Superior temporal gyrus (tissue), 1 donor: Measurements from ENCODE around the gene SLC35A4.
"Not testable (repeated sequence)": the region's sequence is repeated elsewhere in the genome, so short reads cannot be mapped to it uniquely, and the experiment has no call there.

Source experiments
- DNase-seq: peaks from one replicate; pipeline ENCODE4 v3.0.0-alpha.2; 2016; ENCODE audit errors: extremely low spot score

Gene SLC35A4

DNA sequence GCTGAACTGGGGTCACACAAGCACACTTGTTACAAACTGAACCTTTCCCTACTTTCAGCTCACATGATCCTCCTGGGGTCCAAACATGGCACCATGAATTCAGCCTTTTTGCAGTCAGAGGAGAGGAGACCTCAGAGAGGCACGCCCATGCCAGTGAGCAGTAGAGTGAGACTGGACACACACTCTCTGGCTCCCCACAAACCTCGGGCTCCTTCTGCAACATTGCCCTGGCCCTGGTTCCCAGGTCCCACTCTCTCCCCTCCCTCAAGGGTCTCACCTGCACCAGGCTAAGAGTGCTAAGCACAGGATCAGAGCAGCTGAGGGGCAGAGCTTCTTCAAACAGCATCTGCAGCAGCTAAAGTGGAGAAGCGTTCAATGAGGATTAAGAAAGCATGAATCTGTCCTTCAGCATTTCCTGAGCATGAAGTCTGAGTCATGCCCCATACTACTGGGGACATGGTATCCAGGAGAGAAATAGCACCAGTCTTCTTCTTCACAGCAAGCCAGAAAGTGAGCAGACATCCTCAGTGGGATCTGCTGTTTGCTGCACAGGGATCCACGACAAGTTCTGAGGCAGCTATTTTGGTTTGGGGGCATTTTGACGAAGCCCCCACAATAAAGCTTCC is 27.2 kb downstream of the SLC35A4 start:
- DNase-seq: no peak

DNA sequence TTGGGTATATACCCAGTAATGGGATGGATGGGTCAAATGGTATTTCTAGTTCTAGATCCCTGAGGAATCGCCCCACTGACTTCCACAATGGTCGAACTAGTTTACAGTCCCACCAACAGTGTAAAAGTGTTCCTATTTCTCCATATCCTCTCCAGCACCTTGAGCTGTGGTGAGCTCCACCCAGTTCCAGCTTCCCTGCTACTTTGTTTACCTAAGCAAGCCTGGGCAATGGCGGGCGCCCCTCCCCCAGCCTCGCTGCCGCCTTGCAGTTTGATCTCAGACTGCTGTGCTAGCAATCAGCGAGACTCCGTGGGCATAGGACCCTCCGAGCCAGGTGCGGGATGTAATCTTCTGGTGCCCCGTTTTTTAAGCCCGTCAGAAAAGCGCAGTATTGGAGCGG is 28.4 kb downstream of the SLC35A4 start:
- not testable (repeated sequence) for DNase-seq

DNA sequence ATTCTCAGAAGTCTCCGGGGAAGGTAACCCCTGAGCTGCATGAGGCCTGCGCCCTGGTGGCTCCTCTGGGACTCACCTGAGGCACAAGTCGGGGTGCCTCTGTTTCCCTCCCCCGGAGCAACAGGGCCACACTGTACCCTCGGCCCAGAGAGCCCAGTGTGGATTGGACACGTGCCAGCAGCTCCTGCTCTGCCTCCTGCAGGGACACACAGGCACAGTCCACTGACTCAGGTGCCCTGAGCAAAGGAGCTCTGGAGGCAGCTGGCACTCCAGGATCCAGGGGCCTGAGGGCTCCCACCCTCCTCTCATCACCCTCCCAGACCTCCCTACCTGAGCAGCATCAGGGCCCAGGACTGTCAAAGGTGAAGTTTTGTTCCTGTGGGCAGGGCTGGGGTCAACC is 29.5 kb downstream of the SLC35A4 start:
- DNase-seq: no peak

DNA sequence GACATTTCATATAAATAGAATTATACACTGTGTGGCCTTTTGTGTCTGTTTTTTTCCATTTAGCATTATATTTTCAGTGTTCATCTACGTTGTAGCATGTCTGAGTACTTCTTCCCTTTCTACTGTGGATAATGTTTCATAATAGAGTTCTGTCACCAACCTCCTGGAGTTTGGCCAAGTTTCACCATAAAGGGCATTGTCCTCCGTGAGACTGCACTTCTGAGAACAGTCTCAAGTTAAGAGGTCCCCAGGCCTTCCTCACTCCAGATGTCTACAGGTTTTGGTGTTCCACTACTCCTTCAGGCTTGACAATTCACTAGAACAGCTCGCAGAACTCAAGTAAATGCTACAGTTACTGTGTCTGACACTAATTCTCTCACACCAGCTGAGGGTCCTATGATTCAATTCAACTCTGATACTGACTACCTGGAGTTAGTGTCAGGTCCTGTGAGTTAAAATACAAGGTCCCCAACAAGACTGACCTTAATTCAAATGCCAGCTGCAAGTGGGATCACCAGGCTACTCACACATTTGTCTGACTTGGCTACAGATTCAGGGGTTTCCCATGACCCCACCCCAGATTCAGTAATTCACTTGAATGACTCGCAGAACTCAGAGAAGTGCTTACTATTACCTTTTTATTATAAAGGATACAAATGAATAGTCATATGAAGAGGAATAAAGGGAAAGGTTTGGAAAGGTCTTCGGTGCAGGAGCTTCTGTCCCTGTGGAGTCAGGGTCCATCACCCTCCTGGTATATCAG is 31.1 kb downstream of the SLC35A4 start:
- DNase-seq: peak; percentile 71

DNA sequence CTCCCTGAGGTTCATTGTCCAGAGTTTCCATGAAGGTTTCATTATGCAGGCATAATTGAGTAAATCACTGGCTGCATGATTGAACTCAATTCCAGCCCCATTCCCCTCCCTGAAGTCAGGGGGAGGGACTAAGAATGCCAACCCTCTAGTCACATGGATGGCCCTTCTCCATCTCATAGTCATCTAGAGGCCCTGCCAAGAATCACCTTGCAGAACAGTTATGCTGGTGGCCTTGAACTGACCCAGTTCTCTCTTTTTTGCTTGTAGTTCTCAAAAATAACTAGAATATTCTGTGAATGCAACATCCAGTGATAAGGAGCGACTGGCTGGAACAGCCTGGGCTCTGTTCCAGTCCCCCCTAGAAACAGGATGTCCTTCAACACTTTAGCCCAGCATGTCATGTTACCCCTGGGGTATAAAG is 31.7 kb downstream of the SLC35A4 start:
- no peak for DNase-seq

DNA sequence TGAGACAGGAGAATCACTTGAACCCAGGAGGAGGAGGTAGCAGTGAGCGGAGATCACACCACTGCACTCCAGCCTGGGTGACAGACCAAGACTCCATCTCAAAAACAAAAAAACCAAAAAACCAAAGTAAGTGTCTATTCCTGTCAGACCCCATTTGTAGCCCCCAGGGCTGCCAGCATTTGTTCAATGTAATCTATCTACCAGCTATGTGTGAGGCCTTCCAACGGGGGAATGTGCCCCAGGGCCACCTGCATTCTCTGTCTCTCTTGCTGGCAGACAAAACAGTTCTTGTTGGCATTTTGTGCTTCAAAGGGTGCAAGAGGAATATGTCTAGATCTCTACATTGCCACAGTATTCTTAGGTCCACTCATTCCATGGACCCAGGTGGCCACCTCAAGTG is 34.2 kb downstream of the SLC35A4 start:
- no peak for DNase-seq

DNA sequence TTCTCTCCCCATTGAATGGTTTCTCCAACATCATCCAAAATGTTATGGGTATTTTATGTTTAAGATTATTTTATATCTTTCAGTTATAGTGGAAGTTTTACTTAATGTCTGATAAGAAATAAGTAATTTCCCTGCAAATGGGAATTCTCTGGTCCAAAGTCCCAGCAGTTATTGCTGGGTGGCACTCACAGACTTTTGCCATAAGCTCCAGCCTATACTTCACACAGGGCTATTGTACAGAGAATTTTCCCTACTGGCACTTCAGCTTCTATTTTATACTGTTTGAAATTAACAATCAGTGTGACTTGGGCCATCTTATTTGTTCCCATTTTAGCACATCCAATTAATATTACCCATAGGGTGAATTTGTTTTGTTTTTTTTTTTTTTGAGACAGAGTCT is 35.5 kb downstream of the SLC35A4 start:
- no peak for DNase-seq

DNA sequence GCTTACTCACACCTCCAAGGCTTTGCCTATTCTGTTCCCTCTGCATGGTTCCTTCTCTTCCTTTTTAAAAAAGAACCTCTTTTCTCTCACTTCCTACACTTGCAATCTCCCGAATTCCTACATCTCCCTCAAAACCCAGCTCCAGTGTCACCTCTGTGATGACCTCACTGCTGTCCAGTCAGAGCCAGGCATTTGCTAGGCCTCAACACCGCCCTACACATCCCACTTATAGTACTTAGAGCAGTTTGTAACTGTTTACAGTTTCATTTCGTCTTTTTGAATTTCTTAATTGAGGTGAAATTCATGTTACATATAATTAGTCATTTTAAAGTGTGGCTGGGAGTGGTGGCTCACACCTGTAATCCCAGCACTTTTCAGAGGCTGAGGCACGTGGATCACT is 37.5 kb downstream of the SLC35A4 start:
- DNase-seq: no peak

DNA sequence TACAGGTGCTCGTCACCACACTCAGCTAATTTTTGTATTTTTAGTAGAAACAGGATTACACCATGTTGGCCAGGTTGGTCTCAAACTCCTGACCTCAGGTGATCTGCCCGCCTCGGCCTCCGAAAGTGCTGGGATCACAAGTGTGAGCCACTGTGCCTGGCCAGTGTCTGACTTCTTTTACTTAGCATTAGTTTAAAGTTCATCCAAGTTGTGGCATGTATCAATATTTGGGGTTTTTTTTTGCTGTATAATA is 38.7 kb downstream of the SLC35A4 start:
- not testable (repeated sequence) for DNase-seq

DNA sequence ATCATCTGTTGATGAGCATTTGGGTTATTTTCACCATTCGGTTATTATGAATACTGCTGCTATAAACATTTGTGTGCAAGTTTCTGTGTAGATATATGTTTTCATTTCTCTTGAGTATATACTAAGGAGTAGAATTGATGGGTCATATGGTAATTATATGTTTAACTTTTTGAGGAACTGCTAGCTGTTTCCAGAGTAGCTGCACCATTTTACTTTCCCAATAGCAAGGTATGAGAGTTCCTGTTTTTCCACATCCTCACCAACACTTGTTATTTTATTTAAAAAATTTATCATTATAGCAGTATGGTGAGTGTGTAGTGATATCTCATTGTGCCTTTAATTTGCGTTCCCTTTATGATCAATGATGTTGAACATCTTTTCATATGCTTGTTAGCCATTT is 39.1 kb downstream of the SLC35A4 start:
- DNase-seq: no peak

DNA sequence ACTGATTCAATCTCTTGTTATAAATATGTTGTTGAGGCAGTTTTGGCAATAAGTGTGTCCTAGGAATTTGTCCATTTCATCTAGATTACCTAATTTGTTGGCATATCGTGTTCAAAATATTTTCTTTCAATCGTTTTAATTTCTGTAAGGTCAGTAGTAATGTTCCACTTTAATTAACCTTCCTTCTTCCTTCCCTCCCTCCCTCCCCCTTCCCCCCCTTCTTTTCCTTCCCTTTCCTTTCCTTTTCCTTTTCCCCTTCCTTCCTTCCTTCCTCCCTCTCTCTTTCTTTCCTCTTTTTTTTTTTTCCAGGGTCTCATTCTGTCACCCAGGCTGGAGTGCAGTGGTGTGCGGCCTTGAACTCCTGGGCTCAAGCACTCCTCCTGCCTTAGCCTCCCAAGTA is 41.3 kb downstream of the SLC35A4 start:
- DNase-seq: no peak

DNA sequence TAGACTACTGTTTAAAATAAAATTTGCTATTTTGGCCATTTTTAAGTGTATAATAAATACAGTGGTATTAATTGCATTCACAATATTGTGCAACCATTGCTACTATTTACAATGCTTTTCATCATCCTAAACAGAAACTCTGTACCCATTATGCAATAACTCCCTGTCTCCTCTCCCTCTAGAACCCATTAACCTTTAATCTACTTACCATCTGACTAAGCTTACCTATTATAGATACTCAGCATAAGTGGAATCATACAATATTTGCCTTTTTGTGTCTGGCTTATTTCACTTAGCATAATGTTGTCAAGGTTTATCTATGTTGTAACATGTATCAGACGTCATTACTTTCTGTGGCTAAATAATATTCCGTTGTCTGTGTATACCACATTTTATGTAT is 42.4 kb downstream of the SLC35A4 start:
- no peak for DNase-seq

DNA sequence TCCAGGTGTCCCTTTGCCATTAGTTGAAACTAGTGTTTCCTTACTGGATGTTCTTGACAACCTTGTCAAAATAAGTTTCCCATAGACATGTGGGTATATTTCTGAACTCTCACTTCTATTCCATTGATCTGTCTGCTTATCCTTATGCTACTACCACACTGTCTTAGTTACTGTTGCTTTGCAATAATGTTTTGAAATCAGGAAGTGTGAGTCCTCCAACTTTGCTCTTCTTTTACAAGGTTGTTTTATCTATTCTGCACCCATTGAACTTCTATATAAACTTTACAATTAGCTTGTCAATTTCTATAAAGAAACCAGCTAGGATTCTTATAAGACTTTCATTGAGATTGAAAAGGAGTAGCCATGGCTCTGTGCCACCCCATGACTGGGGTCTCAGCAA is 44.1 kb downstream of the SLC35A4 start:
- no peak for DNase-seq

DNA sequence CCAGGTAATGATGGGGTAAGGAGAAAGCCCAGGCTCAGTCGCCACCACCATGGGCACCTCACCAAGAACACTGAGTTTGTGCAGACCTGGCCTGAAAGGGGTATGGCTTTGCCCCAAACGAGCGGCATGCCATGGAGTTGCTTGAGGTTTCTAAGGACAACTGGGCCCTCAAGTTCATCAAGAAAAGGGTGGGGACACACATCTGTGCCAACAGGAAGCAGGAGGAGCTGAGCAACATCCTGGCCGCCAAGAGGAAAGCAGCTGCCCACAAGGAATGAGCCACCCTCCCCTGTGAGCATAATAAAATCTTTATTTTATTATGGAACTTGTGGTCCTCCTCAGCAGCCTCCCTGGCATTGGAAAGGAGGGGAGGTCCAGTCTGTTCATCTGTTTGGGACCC is 44.5 kb downstream of the SLC35A4 start:
- DNase-seq: no peak

DNA sequence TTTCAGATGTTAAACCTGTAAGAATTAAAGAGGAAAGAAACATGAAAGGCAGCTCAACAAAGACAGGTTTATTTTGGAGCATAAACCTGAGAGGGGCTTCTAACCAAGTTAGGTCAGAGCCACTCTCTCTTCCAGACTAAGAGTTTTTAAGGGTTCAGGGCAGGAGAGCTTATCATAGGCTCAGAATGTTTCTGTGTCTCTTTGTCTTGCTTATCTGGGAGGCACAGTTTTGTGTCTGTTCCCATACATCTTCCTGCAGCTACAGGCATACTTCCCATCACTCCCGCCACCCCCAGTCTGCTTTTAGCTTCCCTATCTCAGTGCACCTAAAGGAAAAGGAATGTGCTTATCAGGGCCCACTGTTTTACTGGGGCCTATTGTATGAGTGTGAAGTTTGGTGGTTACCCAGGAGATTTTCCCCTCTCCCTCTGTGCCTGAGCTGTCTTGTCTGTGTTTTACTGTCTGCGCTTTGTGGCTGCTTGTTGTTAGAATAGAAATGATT is 46.4 kb downstream of the SLC35A4 start:
- DNase-seq: no peak
